CD4-positive, alpha-beta T cell treated with Interleukin-1 beta for 1 hour (primary cell): ENCODE data around the gene EDA.
"Not testable (repeated sequence)": the region's sequence is repeated elsewhere in the genome, so short reads cannot be mapped to it uniquely, and the experiment has no call there.

Experiments
- DNase-seq, 2 donors: peaks; one replicate each; pipeline ENCODE4 v3.0.0-alpha.2; 2020 to 2022

EDA gene

DNA sequence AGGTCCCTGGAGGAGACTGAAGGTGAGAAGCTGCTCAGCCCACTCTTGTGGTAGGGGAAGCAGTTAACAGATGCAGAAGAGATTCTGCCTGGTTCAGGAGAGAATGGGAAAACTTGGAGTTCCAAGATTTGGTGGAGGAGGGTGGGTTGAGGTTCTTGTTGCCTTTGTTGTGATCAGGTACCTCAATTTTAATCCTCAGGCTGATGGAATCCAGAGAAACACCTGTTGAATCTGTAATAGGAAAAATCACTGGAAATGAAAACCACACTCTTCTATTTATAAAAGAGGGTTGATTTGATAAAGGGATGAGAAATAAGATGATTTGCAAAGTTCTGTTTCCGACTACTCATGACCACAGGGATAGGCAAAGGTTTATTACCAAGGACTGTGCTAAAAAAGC is 132.1 kb downstream of the EDA start:
- no peak for DNase-seq

DNA sequence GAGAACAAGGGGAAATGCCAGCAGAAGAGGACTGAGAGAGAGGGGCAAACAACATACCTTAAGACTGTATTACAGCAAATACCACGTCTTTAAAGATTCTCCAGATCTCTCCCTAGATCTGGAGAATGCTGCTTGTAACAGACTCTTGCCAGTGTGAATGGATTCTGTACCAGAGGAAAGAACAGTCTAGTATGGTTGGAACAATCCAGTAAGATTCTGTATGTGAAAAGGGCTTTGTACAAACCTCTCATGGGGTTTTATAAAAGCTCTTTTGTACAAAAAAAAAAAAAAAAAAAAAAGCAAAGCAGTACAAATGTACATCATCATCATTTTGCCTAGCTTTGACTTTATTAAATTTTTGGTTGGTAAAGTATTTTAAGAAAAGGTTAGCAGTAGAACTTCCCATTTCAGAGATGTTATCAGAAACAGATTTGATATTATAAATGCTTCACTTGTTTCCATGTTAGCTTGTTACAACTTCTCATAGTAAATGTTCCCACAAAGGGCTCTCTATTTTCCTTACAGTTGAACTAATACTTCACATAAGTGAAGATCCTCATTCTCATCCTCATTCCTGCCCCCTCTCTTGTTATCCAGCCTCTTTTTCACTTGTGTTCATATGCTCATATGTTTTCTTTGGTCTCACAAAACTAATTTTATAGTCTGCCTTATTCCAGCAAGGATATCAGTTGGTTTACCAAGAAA is 144.2 kb downstream of the EDA start:
- no peak for DNase-seq

DNA sequence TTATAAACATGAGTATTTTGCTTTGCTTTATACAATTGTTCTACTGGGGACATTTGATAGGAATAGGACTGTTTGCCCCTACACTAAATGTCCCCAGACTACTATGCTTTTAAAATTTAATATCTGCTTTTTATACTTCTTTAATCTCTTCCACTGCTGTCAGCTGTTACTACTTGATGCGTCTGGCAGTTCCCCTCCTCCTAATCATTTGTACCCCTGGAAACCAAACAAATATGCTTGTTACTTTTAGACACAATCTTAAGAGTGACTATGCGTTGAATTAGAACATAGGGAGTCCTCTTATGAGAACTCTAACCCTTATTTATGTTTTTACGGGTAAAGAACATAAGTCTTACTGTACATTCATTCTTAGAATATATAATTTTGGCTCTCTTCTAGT is 145.7 kb downstream of the EDA start:
- DNase-seq = no peak

DNA sequence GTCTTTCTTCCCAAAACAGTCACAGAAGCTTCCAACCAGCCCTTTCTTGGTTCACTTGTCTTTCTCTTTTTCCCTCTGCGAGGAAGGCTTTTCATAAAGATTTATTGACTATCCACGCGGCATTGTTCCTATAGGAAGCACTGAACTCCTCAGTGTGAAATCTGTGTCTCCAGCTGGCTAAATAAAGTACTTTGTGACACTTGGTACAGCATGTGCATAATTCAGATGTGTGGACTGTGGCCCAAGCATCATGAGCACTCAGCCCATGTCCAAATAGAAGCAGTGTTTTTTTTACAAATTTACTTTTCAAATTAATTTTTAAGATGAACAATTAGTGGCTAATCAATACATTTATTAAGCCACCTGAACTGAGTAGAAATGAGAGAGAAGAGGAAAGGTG is 146.4 kb downstream of the EDA start:
- no peak for DNase-seq

DNA sequence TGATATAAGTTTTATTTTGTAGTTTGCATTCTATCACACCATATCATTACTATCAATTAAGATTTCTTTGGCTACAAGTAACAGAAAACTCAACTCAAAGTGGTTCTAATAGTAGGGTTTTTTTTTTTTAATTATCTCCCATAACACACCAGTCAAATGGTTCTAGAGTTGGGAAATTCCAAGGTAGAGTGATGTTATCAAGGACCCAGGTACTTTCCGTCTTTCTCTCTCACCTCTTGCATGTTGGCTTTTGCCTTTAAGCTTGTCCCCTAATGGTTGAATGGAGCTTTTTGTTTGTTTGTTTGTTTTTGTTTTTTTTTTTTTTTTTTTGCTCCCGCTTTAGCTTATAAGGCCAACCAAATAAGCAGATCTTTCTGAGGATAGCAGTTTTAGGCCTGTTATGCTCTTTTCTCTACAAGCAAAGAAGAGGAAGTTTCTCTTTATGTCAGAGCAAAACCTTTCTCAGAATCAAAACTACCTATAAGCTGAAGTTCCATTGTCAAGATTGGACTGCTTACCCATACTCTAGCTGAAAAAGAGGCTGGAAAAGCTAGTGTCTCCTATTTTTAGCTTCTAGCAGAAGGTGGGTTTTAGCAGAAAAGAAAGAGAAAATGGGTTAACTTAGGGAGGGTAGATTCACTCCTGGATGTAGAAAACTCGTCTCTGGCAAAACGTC is 177.5 kb downstream of the EDA start:
- no peak for DNase-seq

DNA sequence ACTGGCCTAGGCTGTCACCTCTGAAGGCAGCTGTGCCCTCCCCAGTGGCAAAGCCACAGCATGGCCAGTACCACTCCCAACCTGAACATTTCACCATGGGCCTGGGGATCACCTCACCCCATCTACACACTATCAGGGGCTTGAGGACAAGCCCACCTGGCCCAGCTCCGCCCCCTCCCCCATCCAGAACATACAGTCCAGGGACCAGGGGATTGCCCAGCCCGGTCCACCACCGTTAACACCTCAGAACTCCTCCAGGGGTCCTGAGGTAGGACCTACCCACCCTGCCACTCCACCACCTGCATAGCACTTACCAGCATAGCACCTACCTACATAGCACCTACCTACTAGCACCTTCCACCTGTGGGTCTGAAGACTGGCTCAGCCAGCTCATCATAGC is 179.8 kb downstream of the EDA start:
- DNase-seq = no peak

DNA sequence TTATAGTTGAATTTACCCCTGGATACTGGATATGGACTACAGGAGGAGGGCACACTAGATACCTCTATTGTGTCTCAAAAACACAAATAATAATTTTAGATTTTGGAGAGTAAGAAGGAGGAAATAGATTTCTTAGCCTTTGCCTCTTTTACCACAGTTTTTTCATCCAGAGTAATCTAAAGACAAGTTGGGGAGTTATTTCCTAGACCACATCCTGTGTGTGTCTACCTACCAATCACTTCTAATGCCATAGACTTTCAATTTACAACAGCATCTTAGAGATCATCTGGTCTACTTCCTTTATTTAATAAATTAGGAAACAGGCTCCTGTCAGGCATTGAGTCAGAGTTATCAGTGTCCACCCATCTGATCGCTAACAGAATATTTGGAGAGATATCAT is 191.5 kb downstream of the EDA start:
- no peak for DNase-seq

DNA sequence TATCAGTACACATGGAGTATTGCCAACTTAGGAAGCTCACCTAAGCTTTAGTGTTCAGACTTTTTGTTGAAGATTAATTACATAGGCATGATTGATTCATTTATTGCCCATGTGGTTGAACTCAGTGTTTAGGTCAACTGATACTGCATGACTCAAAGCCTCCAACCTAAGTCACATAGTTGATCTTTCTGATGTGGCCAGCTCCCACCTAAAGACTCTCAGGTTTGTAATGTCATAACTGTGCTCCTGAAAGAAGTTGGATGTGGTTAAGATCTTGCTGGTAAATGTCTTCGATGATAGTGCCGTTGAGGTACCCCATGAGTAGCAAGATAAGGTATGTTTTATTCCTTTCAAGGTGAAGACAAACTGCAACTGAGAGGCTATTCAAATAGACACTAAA is 192.5 kb downstream of the EDA start:
- DNase-seq = no peak

DNA sequence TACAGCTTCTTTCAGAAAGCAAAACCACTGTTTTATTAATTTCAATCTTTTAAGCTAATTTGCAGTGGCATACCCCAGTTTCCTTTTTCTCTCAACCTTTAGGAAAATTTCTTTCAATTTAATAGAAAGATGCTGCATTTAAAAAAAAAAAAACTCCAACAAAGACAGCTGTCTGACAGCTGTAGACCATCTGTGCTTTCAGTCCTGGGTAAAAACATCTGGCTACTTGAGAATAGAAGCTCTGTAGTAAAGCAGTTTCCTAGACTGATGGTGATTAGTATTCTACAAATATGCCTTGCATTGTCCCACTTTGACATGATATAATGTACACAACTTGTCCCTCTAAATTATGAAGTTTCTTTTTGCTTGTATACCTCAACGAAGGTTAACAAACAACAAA is 197.8 kb downstream of the EDA start:
- no peak for DNase-seq

DNA sequence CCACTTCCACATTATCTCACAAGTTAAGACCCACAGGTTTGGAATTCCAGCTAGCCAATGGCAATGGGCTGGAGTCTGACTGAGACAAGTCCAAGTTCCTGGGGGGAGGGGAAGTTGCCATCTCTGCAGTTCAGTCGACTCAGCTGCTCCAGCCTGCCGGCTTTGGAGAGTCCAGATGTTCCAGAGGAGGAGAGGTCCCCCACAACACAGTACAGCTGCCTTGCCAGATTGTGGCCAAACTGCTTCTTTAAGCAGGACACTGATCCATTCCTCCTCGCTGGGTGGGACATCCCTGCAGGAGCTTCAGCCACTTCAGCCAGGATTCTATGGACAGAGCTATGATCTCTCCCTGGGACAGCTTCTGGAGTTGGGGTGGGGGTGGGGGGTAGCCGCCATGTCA is 199.2 kb downstream of the EDA start:
- DNase-seq = no peak

DNA sequence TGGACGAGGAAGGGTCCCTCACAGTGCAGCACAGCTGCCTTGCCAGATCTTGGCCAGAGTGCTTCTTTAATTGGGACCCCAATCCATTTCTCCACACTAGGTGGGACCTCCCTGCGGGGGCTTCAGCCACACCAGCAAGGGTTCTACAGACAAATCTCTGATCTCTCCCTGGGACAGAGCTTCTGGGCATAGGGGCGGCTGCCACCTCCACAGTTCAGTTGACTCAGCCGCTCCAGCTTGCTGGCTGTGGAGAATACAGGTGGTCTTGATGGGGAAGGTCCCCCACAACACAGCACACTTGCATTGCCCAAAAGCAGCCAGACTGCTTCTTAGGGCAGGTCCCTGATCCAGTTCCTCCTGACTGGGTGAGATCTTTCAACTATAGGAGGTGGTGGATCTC is 199.6 kb downstream of the EDA start:
- no peak for DNase-seq

DNA sequence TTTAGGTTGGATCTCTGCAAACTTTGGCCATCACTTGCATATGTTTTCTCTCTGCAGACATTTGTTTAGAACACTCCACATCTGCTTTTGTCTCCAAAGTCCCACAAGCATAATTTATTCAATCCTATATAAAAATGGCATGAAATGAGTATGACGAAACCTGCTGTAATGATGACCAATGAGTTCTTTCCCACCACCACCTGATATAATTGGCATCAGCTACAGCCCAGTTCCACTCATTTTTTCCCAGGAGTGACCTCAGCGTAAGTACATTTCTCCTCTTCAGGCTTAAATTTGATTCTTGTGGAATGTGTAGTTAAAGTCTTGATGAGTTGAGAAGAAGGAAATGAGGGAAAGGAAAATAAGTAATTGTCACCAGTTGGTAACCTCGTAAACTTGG is 228.7 kb downstream of the EDA start:
- no peak for DNase-seq

DNA sequence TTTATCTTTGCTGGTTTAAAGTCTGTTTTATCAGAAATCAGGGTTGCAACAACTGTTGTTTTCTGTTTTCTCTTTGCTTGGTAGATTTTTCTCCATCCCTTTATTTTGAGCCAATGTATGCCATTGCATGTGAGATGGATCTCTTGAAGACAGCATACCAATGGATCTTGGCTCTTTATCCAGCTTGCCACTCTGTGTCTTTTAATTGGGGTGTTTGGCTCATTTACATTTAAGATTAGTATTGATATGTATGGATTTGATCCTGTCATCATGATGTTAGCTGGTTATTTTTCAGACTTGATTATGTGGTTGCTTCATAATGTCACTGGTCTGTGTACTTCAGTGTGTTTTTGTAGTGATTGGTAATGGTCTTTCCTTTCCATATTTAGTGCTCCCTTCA is 244.1 kb downstream of the EDA start:
- not testable (repeated sequence) for DNase-seq

DNA sequence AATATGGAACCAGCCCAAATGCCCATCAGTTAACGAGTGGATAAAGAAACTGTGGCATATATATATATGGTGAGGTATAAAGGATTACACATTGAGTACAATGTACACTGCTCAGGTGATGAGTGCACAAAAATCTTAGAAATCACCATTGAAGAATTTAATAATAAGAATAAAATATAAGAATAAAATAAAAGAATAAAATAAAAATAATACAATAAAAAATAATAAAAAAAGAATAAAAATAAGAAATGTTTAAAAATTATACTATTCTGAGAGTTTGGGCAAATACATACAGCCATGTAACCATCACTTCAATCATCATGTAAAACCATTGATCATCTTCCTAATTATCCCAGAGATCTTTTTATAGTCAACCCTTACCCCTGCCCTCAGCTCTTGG is 260.3 kb downstream of the EDA start:
- DNase-seq = no peak

DNA sequence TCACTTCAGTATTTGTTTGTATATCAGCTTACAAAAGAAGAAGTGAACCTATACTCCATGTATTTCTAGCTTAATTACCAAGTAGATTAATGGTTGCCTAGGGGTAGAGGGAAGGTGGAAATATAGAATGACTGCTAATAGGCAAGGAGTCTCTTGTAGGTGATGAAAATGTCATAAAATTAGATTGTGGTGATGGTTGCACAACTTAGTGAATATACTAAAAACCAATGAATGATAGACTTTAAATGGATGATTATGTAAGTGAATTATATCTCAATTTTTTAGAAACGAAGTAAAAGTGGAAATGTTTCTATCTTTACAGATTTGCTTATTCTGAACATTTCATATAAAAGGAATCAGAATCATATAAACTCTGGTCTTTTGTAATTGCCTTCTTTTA is 268.3 kb downstream of the EDA start:
- DNase-seq = no peak

DNA sequence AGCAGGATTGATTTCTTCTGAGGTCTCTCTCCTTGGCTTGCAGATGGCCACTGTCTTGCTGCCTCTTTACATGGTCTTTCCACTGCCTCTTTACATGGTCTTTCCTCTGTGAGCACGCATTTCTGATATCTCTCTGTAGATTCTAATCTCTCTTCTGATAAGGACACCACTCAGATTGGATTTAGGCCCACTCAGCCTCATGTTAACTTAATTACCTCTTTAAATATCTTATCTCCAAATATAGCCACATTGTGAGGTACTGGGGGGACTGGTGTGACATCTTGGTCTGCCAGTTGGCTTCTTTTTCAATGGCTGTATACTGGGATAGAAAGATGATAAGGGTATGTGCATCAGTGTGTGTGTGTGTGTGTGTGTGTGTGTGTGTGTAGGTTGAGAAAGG is 280.1 kb downstream of the EDA start:
- no peak for DNase-seq

DNA sequence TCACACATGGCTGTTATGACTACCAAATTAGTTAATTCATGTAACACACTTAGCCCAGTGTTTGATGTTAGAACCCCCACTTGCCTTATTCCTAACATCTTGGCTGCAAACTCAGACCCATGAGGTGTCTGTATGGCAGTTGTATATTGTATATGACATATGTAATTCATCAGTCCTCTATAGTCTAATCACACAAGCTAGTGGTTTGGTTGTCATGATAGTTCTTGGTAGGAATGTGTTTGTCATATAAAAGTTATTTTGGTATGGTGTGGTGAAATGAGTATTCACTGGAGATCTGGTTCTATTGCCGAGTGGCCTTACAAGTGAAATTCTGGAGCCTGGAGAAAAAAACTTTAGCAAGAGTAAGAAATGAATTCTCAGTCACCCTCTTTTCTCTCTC is 284.6 kb downstream of the EDA start:
- DNase-seq = no peak

DNA sequence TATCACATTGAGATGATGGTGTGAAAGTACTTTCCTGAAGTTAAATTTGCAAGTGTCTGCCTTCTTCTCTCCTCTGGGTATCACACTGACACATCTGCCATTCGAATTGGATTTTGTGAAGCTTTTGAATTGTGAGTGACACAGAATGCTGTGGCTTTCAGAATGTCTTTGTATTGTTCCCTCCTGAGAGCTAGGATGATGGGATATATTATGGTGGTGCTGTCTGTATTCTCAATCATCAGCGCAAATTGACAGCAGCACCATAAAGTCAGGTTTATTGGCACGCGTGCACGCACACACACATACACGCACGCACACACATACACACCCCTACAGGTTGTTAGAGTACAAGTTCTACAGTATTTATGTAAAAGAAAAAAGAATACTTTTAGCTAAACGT is 290.5 kb downstream of the EDA start:
- DNase-seq = no peak

DNA sequence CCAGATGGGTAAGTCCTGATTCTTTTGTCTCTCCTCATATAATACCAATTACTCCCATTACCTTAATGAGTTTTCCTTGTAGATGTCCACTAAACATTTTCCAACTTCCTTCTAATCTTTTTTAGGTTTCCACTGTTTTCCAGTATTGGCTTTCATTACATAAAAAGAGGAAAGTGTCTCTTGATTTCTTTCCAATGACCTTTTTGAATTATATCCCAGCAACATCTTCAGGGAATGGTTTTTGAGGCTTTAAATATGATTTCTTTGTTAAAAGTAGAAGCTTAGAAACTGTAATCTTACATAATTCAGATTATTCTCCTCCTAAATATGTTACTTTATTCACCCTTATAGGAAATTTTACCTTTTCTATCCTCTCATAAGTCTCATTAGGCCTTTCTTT is 298.9 kb downstream of the EDA start:
- no peak for DNase-seq

DNA sequence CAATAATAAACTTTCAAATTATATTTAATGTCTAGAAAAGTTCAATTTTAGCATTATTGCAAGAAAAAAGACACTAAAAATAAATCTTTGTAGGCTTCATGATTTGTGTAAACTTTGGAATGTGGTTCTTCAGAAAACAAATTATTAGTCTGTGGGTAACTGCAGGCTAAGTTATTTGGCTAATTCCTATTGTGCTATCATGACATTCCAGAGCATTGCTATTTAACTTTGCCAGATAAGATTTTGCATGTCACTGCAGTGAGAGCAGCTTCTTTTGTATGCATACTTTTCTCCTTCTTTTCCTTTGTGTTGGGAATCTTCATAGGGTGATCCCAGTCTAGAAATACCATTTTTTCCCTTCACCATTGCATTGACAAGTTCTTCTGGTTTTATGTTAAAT is 303.8 kb downstream of the EDA start:
- DNase-seq = no peak

DNA sequence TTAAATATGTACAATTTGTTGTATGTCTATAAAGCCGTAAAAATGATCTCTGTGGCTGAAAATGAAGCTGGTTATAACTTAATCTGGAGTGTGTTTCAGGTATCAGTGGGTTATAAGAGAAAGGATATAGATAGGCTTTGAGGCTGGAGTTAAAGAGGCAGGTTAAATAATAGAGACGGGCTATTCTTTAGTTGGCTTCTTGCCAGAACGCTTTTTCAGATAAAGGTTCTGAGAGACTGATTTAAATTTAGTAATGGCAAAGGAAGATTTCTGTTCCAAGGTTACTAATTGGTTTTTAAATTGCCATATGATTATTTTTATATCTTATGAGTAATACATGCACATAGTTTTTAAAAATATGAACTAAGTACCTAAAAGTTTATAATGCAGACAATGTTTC is 316.4 kb downstream of the EDA start:
- no peak for DNase-seq

DNA sequence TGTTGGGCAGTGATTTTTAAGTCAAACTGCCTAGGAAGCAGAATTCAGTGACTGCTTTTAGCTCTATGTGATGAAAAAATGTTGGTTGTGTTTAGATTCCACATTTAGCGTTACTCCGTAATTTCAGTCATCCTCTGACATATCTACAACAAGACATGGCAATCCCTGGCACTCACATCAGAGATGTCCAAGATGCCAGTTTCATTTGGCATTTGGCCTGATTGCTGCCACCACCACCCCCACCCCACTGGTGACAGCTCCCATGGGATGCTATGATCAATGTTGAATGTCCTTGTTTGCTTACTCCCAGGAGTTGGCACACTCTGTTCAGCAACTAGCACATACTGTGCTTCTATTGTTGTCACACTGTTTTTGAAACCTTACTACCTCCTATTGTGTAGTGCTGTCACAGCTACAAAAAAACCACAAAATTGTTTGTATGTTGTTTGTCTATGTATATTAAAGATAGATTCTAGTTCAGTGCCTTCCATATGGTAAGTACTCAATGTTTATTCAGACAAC is 332.4 kb downstream of the EDA start:
- no peak for DNase-seq

DNA sequence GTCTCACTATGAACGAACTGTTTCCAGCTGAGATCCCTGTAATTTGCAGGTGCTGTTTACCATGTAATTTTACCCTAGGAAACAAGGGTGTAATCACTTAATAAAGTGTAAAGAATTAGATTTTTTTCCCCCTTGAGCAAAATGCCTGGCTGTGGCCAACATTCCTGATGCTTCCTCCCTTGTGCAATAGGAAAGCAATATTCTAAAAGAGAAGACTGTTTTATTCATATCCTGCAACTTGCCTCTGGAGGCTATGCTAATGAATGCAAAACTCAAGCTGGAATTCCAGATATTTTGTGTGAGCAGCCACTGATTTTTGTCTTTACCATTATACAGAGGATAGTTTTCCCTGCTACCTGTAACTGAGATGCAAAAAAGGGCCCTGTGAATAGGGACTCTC is 335.8 kb downstream of the EDA start:
- no peak for DNase-seq

DNA sequence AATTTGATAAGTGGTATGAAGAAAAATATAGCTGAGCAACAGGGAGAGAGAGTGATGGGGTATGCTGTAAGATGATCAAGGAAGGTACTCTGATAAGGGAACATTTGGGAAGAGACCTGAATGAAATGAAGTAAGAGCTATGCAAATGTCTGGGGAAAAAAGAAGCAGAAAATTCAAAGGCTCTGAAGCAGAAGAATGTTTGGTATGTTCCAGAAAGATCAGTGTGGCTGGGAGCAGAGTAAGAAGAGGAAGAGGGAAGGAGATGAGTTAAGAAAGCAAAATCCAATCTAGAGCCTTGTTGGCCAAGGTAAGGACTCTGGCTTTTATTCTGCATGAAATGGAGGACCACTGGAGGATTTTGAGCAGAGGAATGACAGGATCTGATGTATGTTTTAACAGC is 343.8 kb downstream of the EDA start:
- DNase-seq = no peak
